GM12874 (cell line): ENCODE results near the gene HOXB5.

Experiments
- CTCF ChIP-seq: IDR thresholded peaks from 2 replicates; pipeline ENCODE4 v1.5.1; 2011; ENCODE audit warnings: low read depth, mild to moderate bottlenecking, control low read depth, low read length, moderate library complexity; ENCODE audit not compliant: insufficient read depth

Gene HOXB5

GRCh38 chr17:48611681-48612455 lies 18.3 kb upstream of the HOXB5 start:
- TF ChIP-seq CTCF, result no peak

DNA sequence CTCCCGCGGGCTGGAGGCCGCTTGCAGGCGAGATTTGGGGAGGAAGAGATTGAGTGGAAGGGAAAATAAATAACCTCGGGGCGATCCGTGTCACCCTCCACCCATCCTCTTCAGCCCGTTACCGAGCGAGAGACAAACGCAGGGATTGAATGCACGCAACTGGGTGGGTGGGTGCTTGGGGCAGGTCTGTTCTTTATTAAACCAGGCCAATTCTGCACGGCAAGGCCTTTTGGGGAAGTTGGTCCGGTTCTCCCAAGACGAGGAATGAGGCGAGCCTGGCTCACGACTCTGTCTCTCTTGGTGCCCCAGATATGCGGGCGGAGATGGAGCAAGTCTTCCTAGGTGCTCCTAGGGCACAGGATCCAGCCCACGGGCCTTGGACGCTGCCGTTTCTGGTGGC lies 17.6 kb upstream of the HOXB5 start:
- TF ChIP-seq CTCF, result no peak

GRCh38 chr17:48610282-48611211 lies 17.0 kb upstream of the HOXB5 start, which contains the start of gene HOXB7:
TSS of gene HOXB7 (minus strand) at chr17:48611017. CDS start at chr17:48610918, 99 bp downstream.
- TF ChIP-seq CTCF, result no peak

- TF ChIP-seq CTCF, result no peak
These were observed 16.2 kb upstream of the HOXB5 start for GRCh38 chr17:48609759-48610281.

DNA sequence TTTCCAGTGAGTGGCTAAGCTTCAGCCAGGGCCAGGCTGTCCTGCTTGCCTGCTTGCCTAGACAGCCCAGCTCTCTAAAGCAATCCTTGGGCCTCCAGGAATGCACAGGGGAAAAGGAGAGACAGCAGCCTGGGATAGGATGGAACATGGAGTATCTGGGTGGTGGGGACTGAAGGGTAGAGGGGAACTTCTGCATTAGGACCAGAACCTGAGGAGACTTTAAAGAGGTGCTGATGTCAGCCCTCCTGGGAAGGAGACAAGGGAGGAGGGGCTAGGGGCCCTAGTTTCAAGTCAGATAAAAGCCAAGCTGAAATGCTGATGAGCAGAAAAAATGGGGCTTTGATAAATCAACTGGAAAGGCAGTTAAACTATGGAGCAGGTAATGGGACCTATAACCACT lies 15.5 kb upstream of the HOXB5 start:
- no peak for TF ChIP-seq CTCF

DNA sequence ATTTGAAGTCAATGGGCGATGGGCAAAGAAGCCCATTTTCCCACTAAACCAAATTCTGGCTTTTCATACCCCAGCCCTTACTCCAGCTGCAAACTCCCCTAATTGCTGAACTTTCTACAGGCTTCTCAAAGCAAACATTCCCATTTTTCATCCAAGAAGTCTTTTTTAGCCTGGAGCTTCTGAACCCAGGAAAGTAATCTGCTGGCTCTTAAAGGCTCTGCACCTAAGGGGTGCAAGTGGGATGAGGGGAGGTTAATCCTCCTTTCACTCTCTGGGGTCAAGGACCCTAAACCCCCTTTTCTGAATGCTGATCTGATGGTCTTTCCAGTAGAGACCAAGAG lies 14.9 kb upstream of the HOXB5 start:
- TF ChIP-seq CTCF, result no peak

DNA sequence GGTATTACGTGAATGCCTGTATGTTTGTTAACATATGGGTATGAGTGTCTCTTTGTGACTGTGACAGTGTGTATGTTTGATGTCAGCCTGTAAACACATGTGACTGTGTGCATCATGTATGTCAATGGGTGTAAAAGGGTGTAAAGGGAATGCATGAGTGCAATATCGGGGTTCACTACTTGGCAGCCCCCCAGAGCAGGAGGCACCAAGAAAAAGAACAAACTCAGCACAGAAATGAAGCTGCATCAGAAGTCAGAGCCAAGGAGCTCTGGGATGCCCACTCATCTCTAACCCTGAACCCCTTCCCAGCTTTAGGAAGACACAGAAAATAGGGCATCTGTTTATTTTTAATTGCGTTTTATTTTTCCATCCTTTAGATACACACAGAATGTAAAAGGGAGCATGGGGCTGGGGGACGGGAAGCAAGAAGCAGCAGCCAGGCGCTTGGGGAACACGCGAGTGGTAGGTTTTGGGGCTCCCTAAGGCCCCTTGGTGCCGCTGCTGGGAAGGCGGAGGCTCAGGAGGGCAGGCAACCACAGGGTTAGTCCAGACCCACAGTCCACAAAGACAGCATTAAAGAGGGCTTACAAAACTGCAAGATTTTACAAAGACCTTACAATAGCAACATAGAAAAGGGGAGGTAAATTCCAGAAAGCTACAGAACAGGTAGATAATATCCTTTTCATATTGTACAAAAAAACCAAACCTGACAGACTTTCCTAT lies 13.5 kb upstream of the HOXB5 start:
- TF ChIP-seq CTCF, result no peak
